ENCODE data around the gene KLHL29. TPM values are rescaled to one million over a fixed set of nuclear protein-coding genes. Genes with fewer than 3 reads are reported as not detected.

The KLHL29 gene
- total and polyA plus RNA-seq, 2 donors (not counting 3 experiments of a cell fraction or from before 2014, with no cell fraction given) = 4.6 to 12.7 TPM

DNA sequence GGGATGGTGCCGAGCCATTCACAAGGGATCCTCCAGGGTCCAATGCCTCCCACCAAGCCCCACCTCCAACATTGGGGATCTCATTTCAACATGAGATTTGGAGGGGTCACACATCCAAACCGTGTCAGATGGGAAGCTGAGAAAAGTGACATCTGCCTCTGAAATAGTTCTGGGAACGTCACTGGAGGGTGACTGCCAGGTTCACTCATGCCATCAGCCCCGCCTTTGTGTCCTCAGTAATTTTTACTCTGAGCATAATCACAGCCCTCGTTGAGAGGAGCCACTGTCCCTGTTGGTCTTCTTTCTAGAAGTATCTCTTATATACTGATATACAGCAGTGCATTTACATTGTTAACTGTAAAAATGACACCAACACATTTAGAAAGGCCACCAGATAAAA is 67.4 kb downstream of the KLHL29 start:
- no peak overlapping the region for H3K27ac ChIP-seq (ENCODE audit: insufficient read depth, low read depth, low read length)
- H4K20me1 ChIP-seq (replicated peaks; ENCODE audit: control insufficient read depth, extremely low read depth, insufficient read depth, low read length) = no peaks in the 10 kb centered on the region
- FAIRE-seq (no peak), DNase-seq (ENCODE audit: low read depth, low spot score) (no peak)
- no peaks in the 10 kb centered on the region for H3K27me3 ChIP-seq (ENCODE audit: control insufficient read depth in 2 of 2, insufficient read depth in 2 of 2, low read length in 2 of 2)
- H2AFZ ChIP-seq (ENCODE audit: low read depth, low read length) = no peak overlapping the region
- H3K36me3 ChIP-seq (ENCODE audit: control insufficient read depth in 2 of 2, extremely low read depth in 1 of 2, insufficient read depth in 2 of 2, low read length in 2 of 2) = no peaks in the 10 kb centered on the region
- no peaks in the 10 kb centered on the region for H3K9me1 ChIP-seq (replicated peaks; ENCODE audit: control insufficient read depth, extremely low read depth, insufficient read depth, low read length)
- TF ChIP-seq CTCF (IDR thresholded peaks at IDR 0.05; ENCODE audit: extremely low read depth in 1 of 2, insufficient read depth in 1 of 2, low read depth in 1 of 2, low read length in 2 of 2) (no peak), JUN (IDR thresholded peaks at IDR 0.05; ENCODE audit: borderline replicate concordance, insufficient read depth, insufficient read length, low read depth) (no peak), POLR2AphosphoS5 (IDR thresholded peaks at IDR 0.05; ENCODE audit: insufficient read depth, low read depth, low read length) (no peak), MYC (IDR thresholded peaks at IDR 0.05; ENCODE audit: low read depth, low read length) (no peak), POLR2A (IDR thresholded peaks at IDR 0.05; ENCODE audit: low read depth, low read length) (no peak), GATA2 (IDR thresholded peaks at IDR 0.05; ENCODE audit: insufficient read depth, insufficient read length, low read depth, low read length) (no peak), EZH2 (IDR thresholded peaks at IDR 0.05; ENCODE audit: borderline replicate concordance, low read depth, low read length, severe bottlenecking) (no peak), MAX (IDR thresholded peaks at IDR 0.05; ENCODE audit: insufficient read depth, insufficient read length) (no peak), FOS (IDR thresholded peaks at IDR 0.05; ENCODE audit: borderline replicate concordance, insufficient read depth, low read length) (no peak)
- H3K4me3 ChIP-seq (replicated peaks in 1 of 3; ENCODE audit: insufficient read depth in 1 of 3, low read depth in 1 of 3, low read length in 3 of 3) = no peak overlapping the region
- dilution Hi-C loops (cut with MboI; ENCODE audit: extremely low pct_ligation_motif_present, low sequenced_read_pairs) = no loop called here
- H3K4me1 ChIP-seq (ENCODE audit: control insufficient read depth, extremely low read depth, insufficient read depth, low read length) = no peaks in the 10 kb centered on the region
- ChIA-PET CTCF (no interaction called here), POLR2A (no interaction called here)
- no peak overlapping the region for H3K9ac ChIP-seq (replicated peaks; ENCODE audit: extremely low read depth, insufficient read depth, low read length)
- intact Hi-C loops (cut with micrococcal nuclease) = no loop called here
- no peaks in the 10 kb centered on the region for H3K79me2 ChIP-seq (ENCODE audit: control insufficient read depth, insufficient read depth, low read length)
- BruUV-seq (replicated peaks) = no TSS peak
- no peak overlapping the region for H3K4me2 ChIP-seq (ENCODE audit: insufficient read depth, low read length)
- no peaks in the 10 kb centered on the region for H3K9me3 ChIP-seq (replicated peaks; ENCODE audit: control insufficient read depth, insufficient read depth, low read length)

All from endothelial cell of umbilical vein (primary cell).